Measurements from ENCODE around the gene EPHB1. TPM values are rescaled to one million over a fixed set of nuclear protein-coding genes. Genes with fewer than 3 reads are reported as not detected.

The EPHB1 gene
- total RNA-seq = 0.53 TPM

- TF ChIP-seq CTCF (IDR thresholded peaks at IDR 0.05) = peak; percentile 68 to 92 (median 84)
- Histone ChIP-seq H3K4me1 (peaks cover 0 to 3% of the 10 kb centered on the region in 2 donors), H3K36me3 (no peaks in the 10 kb centered on the region), H3K4me3 (peak within 1 kb of the TSS; percentile 44 to 84), H3K27ac (no peak within 1 kb of the TSS), H3K9me3 (no peaks in the 10 kb centered on the region), H3K27me3 (no peaks in the 10 kb centered on the region)
- intact Hi-C loops (cut with DNase I) = loop anchor here (5.0 kb wide), 2 partner anchors 193 to 1102 kb away; no protein-coding TSS in a partner anchor
- DNase-seq (ENCODE audit: low spot score in 2 of 2) = peak; percentile 38 to 87
Measured at GRCh38 chr3:134794950-134795745, at the start of gene EPHB1. Gene EPHB1 (plus strand): TSS chr3:134795260.

- Histone ChIP-seq H3K4me1 (no peaks in the 10 kb centered on the region), H3K27ac (no peak overlapping the region), H3K27me3 (no peaks in the 10 kb centered on the region), H3K4me3 (no peak overlapping the region), H3K36me3 (no peaks in the 10 kb centered on the region), H3K9me3 (no peaks in the 10 kb centered on the region)
- DNase-seq (ENCODE audit: low spot score in 2 of 2) = no peak
- intact Hi-C loops (cut with DNase I) = no loop called here
- TF ChIP-seq CTCF (IDR thresholded peaks at IDR 0.05) = no peak
Measured at GRCh38 chr3:134748698-134749097, 46.4 kb upstream of the EPHB1 start.

- no peak for TF ChIP-seq CTCF (IDR thresholded peaks at IDR 0.05)
- Histone ChIP-seq H3K27ac (no peak overlapping the region), H3K36me3 (no peaks in the 10 kb centered on the region), H3K9me3 (no peaks in the 10 kb centered on the region), H3K4me3 (no peak overlapping the region), H3K4me1 (no peaks in the 10 kb centered on the region), H3K27me3 (no peaks in the 10 kb centered on the region)
- intact Hi-C loops (cut with DNase I) = no loop called here
- DNase-seq (ENCODE audit: low spot score in 2 of 2) = no peak
Measured at GRCh38 chr3:134749174-134749573, 45.9 kb upstream of the EPHB1 start.

- intact Hi-C loops (cut with DNase I) = no loop called here
- Histone ChIP-seq H3K4me1 (no peaks in the 10 kb centered on the region), H3K36me3 (no peaks in the 10 kb centered on the region), H3K27ac (no peak overlapping the region), H3K4me3 (no peak overlapping the region), H3K27me3 (no peaks in the 10 kb centered on the region), H3K9me3 (no peaks in the 10 kb centered on the region)
- no peak for DNase-seq (ENCODE audit: low spot score in 2 of 2)
- TF ChIP-seq CTCF (IDR thresholded peaks at IDR 0.05) = no peak
Measured at GRCh38 chr3:134749802-134750553, 45.1 kb upstream of the EPHB1 start.

- Histone ChIP-seq H3K27me3 (no peaks in the 10 kb centered on the region), H3K9me3 (no peaks in the 10 kb centered on the region), H3K27ac (no peak overlapping the region), H3K36me3 (no peaks in the 10 kb centered on the region), H3K4me1 (no peaks in the 10 kb centered on the region), H3K4me3 (no peak overlapping the region)
- no peak for TF ChIP-seq CTCF (IDR thresholded peaks at IDR 0.05)
- intact Hi-C loops (cut with DNase I) = no loop called here
- no peak for DNase-seq (ENCODE audit: low spot score in 2 of 2)
Measured at GRCh38 chr3:134751831-134752230, 43.2 kb upstream of the EPHB1 start.

Measured in ascending aorta (tissue), 2 donors.